NCI-H69 (cell line): ENCODE measurements around the gene GCK.

Source experiments
- DNase-seq: peaks from one replicate; lab custom pipeline; 2025; lab: John Stamatoyannopoulos, UW

Gene GCK

GRCh38 chr7:44104860-44105771 is 84.1 kb downstream of the GCK start:
- peak; percentile 67 for DNase-seq

GRCh38 chr7:44103923-44104859 is 85.0 kb downstream of the GCK start, which contains the start of gene AEBP1:
AEBP1 (plus strand) TSS chr7:44104345; CDS start chr7:44104666, 321 bp downstream.
- peak; percentile 86 for DNase-seq

DNA sequence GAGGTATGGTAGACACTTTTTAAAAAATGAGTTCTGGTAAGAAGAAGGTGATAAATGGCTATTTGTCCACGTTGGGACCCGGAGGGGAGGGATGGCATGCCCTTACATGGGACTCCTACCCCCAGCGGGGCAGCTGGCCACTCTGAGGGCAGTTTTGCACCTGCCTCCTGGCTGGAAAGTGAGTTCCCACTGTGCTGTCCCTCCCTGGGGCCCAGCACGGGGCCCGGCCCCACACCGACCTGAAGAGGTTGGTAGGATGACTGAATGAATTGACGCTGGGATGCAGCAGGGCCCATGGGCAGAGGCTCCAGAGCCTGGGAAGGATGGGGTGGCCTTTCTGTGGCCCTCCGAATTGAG is 85.7 kb downstream of the GCK start:
- no peak for DNase-seq

- DNase-seq = no peak
Observed at GRCh38 chr7:44102846-44103565, 86.2 kb downstream of the GCK start.

GRCh38 chr7:44101966-44102845 is 87.0 kb downstream of the GCK start:
- DNase-seq = no peak

GRCh38 chr7:44101303-44101965 is 87.8 kb downstream of the GCK start:
- no peak for DNase-seq

DNA sequence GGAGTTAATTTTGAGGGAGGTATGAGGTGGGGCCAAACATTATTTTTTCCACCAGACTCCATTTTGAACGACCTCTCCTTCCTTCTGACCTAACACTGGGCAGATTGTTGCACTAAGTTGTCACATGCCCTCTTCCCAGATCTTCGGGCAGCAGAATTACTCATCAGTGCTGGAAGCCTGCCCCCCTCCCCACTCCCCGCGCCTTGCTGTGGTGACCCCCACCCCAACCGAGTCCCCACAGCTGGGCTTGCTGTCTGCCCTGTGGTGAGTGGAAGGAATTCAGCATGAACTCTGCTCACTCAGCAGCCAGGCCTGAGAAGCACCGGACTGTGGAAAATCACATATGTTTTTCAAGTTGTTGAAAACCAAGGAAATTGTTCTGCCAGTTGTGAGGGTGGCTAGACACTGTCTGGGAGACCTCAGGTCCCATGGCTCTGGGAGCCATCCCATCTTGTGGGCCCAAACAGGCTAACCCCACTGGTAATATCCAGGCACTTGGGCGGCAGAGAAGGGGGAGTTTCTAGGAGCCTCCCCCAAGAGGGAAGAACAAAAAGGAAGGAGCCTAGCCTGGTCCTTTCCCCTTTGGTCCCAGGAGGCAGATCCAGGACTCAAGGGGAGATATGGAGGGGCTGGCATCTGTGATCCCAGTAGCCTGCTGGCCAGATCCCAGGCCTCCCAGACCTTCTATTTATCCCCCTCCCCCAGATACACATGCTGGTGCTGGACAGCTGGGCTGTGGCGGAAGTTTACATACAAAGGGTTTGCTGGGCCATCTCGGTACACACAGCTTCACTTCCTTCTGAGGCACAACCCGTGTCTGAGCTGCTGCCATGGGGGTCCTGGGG is 88.6 kb downstream of the GCK start:
- no peak for DNase-seq

GRCh38 chr7:44099669-44100068 is 89.6 kb downstream of the GCK start:
- DNase-seq = no peak

- DNase-seq = no peak
Observed at GRCh38 chr7:44098092-44099068, 90.9 kb downstream of the GCK start.

DNA sequence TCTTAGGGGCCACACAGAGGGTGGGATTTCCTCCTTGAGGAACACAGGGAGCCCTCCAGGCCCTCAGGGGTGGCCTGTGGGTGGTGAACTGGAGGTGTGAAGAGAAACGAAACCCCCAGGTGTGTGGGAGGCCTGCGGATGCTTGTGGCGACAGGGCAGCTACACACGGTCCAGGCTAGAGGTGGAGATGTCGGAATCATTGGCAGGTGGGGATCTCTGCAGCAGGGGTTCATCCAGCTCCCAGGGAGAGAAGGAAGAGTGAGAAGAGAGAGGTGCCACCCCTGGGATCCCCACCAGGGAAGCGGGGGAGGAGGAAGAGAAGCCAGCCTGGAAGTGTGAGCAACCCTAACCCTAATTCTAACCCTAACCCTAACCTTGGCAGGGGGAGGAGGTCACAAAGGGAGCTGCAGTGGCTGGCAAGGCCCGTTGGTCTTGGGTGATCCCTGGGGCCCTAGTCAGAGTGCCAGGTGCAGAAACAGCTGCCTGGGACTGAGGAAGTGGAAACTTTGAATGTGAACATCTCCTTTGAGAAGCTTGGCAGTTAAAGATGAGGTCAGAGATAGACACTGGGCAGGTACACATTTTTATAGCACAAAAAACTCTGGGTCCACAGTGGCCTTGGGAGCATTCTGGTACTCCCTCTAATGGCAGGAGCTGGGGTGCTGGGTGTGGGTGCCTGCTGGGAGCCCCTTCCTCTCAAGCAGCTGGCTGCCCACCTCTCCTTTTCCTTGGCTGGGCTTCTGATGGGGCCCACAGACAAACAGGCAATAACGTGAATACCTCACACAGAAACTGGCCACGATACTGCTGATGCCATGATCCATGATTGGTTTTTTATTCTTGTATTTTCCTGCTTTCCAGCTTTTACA is 91.9 kb downstream of the GCK start:
- DNase-seq = no peak

DNA sequence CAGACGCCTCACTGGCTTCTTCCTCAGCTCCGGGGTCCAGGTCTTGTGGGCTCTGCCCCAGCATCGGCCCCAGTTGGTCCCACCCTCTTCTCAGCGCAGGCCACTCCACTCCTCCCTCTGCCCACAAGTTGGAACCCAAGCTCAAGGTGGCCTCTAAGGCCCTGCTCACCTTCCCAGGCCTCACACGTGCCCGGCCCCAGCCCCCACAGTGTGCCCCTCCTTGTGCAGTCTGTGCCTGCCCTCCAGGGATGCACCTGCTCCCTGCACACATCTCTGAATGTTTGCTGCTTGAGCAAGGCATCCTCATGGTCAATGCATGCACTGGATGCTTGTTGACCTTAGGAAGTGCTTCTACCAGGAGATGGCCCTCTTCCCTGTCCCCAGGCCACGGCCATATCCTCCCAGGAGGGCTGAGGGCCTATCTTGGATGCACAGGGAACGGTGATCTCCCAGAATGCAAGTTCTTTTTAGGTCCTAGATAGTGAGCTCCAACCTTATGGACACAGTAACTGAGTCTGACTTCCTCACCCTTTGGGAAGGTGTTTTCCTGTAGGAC is 92.8 kb downstream of the GCK start:
- DNase-seq = no peak

GRCh38 chr7:44095781-44096180 is 93.5 kb downstream of the GCK start:
- DNase-seq = no peak

GRCh38 chr7:44094883-44095592 is 94.2 kb downstream of the GCK start:
- DNase-seq = no peak

- no peak for DNase-seq
Observed at GRCh38 chr7:44094365-44094764, 94.9 kb downstream of the GCK start.
